ENCODE measurements around the gene HSPA4L. TPM values are rescaled to one million over a fixed set of nuclear protein-coding genes. Genes with fewer than 3 reads are reported as not detected.

Gene HSPA4L
- total RNA-seq, 1 experiment from 2014 or later, result 5.3 TPM

DNA sequence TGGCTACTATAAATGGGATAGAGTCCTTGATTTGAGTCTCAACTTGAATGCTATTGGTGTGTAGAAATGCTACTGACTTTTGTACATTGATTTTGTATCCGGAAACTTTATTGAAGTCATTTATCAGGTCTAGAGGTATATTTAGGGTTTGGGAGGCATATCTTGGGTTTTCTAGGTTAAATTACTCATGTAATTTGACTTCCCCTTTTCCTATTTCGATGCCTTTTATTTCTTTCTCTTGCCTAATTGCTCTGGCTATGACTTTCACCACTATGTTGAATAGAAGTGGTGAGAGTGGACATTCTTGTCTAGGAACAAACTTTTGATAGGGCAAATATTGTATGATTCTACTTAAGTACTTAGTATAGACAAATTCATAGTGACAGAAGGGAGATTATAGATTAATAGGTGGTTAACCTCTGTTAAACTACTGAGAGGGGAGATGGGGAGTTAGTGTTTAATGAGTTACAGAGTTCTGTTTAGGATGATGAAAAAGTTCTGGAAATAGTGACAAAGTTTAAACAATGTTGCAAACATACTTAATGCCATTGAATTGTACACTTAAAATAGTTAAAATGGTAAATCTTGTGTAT is 22.8 kb upstream of the HSPA4L start:
- no peak overlapping the region for H3K4ac ChIP-seq (ENCODE audit: low read depth, low read length)
- H3K9me3 Mint-ChIP-seq, result peaks cover 0 to 10% of the 10 kb centered on the region in 2 experiments; a peak in 3 of 5 replicates
- H2BK12ac ChIP-seq (ENCODE audit: insufficient read length, low read depth, low read length), result no peak overlapping the region
- H3K4me2 ChIP-seq (ENCODE audit: insufficient read depth, insufficient read length, low read length), result no peak overlapping the region
- no peak overlapping the region for H3T11ph ChIP-seq (ENCODE audit: low read length)
- H4K91ac ChIP-seq (ENCODE audit: insufficient read length, low read depth, low read length), result no peak overlapping the region
- H3K27ac ChIP-seq (ENCODE audit: insufficient read length, low read depth, low read length), result no peak overlapping the region
- no peak overlapping the region for H3K9ac ChIP-seq (ENCODE audit: extremely low read depth, insufficient read length, low read length)
- H3K27me3 ChIP-seq (ENCODE audit: insufficient read depth, low read length), result no peaks in the 10 kb centered on the region
- no peaks in the 10 kb centered on the region for H3K4me1 ChIP-seq (ENCODE audit: insufficient read depth, low read length)
- H3K79me2 ChIP-seq (ENCODE audit: insufficient read depth, low read length), result no peaks in the 10 kb centered on the region
- H3K14ac ChIP-seq (ENCODE audit: insufficient read depth, low read length), result no peak overlapping the region
- no peak overlapping the region for H2BK20ac ChIP-seq (ENCODE audit: low read depth, low read length, poor library complexity, severe bottlenecking)
- no peak overlapping the region for H3K18ac ChIP-seq (ENCODE audit: insufficient read length, low read depth, low read length)
- DNase-seq, result no peak
- no peak overlapping the region for H3K4me3 Mint-ChIP-seq
- H3K23ac ChIP-seq (ENCODE audit: insufficient read length, low read depth, low read length), result no peak overlapping the region
- H3K27ac Mint-ChIP-seq, result no peak overlapping the region
- H4K20me1 ChIP-seq (ENCODE audit: control insufficient read depth, insufficient read depth, insufficient read length), result no peaks in the 10 kb centered on the region
- H3K56ac ChIP-seq (ENCODE audit: insufficient read length, low read depth, low read length), result no peak overlapping the region
- no peak overlapping the region for H2AFZ ChIP-seq (ENCODE audit: low read length)
- no peaks in the 10 kb centered on the region for H3K27me3 Mint-ChIP-seq (ENCODE audit: low read depth)
- no CpG with 5 or more reads among the region's 2 CpGs for WGBS (ENCODE audit: extremely low coverage, insufficient read length, low lambda C conversion rate)
- no peaks in the 10 kb centered on the region; a peak in 1 of 7 replicates for H3K36me3 Mint-ChIP-seq (ENCODE audit: insufficient read depth in 1 of 3, low read depth in 3 of 3)
- H2BK120ac ChIP-seq (ENCODE audit: low read depth, low read length, poor library complexity, severe bottlenecking), result no peak overlapping the region
- no peak overlapping the region for H4K8ac ChIP-seq (replicated peaks; ENCODE audit: insufficient read length, low read depth, low read length)
- no peaks in the 10 kb centered on the region for H3K4me1 Mint-ChIP-seq
- no peak overlapping the region for H4K5ac ChIP-seq (ENCODE audit: insufficient read length, low read depth, low read length)
- no peaks in the 10 kb centered on the region for H3K79me1 ChIP-seq (ENCODE audit: insufficient read depth, low read depth, low read length, poor library complexity, severe bottlenecking)
- no peak overlapping the region for H2BK15ac ChIP-seq (ENCODE audit: low read depth, low read length)
- H2BK5ac ChIP-seq (ENCODE audit: insufficient read length, low read length), result no peak overlapping the region
- no peaks in the 10 kb centered on the region for H3K23me2 ChIP-seq (ENCODE audit: insufficient read length, low read depth, low read length, poor library complexity, severe bottlenecking)
- H3K9me3 ChIP-seq (ENCODE audit: control insufficient read depth, low read depth, low read length), result no peaks in the 10 kb centered on the region
- no peak overlapping the region for H2AK5ac ChIP-seq (ENCODE audit: insufficient read length, low read length)
- TF ChIP-seq, protein P1, sequence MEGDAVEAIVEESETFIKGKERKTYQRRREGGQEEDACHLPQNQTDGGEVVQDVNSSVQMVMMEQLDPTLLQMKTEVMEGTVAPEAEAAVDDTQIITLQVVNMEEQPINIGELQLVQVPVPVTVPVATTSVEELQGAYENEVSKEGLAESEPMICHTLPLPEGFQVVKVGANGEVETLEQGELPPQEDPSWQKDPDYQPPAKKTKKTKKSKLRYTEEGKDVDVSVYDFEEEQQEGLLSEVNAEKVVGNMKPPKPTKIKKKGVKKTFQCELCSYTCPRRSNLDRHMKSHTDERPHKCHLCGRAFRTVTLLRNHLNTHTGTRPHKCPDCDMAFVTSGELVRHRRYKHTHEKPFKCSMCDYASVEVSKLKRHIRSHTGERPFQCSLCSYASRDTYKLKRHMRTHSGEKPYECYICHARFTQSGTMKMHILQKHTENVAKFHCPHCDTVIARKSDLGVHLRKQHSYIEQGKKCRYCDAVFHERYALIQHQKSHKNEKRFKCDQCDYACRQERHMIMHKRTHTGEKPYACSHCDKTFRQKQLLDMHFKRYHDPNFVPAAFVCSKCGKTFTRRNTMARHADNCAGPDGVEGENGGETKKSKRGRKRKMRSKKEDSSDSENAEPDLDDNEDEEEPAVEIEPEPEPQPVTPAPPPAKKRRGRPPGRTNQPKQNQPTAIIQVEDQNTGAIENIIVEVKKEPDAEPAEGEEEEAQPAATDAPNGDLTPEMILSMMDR (conservative IDR thresholded peaks at IDR 0.05), result no peak
